ENCODE results near the gene STK17B.

GRCh38 chr2:196220671-196221070, 49.3 kb upstream of the STK17B start:
- no peak for TF ChIP-seq POLR2A (IDR thresholded peaks at IDR 0.05; ENCODE audit: low read depth, low read length)
- no peak for TF ChIP-seq POLR2AphosphoS5 (IDR thresholded peaks at IDR 0.05; ENCODE audit: low read depth, low read length)
